HG03039 (cell line): ENCODE measurements around the gene TMEM101.
"Not testable (repeated sequence)": the region's sequence is repeated elsewhere in the genome, so short reads cannot be mapped to it uniquely, and the experiment has no call there.

Experiments used
- ATAC-seq: cut with Tn5 transposase; IDR thresholded peaks from one replicate; pipeline ENCODE4 v1.9.1; 2021; ENCODE audit warnings: mild to moderate bottlenecking, moderate library complexity; ENCODE audit not compliant: unreplicated experiment

TMEM101 gene

GRCh38 chr17:43976963-43977837 lies 37.6 kb downstream of the TMEM101 start:
- no peak for ATAC-seq

GRCh38 chr17:43975898-43976297 lies 38.9 kb downstream of the TMEM101 start:
- ATAC-seq = no peak

- ATAC-seq = no peak
These were observed 40.1 kb downstream of the TMEM101 start for GRCh38 chr17:43974382-43975266.

- ATAC-seq = not testable (repeated sequence)
These were observed 42.1 kb downstream of the TMEM101 start for GRCh38 chr17:43972444-43973212.

GRCh38 chr17:43971436-43971835 lies 43.3 kb downstream of the TMEM101 start:
- not testable (repeated sequence) for ATAC-seq

GRCh38 chr17:43970366-43970765 lies 44.4 kb downstream of the TMEM101 start:
- no peak for ATAC-seq

- no peak for ATAC-seq
These were observed 47.4 kb downstream of the TMEM101 start for GRCh38 chr17:43967251-43967875.

- ATAC-seq = no peak
These were observed 48.5 kb downstream of the TMEM101 start for GRCh38 chr17:43966276-43966675.

GRCh38 chr17:43962479-43962878 lies 52.3 kb downstream of the TMEM101 start:
- no peak for ATAC-seq

GRCh38 chr17:43961954-43962353 lies 52.8 kb downstream of the TMEM101 start:
- ATAC-seq = no peak

- not testable (repeated sequence) for ATAC-seq
These were observed 53.5 kb downstream of the TMEM101 start for GRCh38 chr17:43961292-43961691.
